Testis (tissue), 3 donors: Measurements from ENCODE around the gene EXOC3L2. TPM values are rescaled to one million over a fixed set of nuclear protein-coding genes. Genes with fewer than 3 reads are reported as not detected.

ENCODE experiments used
- DNase-seq: peaks from one replicate; pipeline ENCODE4 v3.0.0-alpha.2; 2019
- H3K27ac ChIP-seq, 2 donors: fragments of 200-600 bp; sonication (generic); one replicate each; pipeline ENCODE4 v1.5.1; 2019
- H3K27me3 ChIP-seq: fragments of 200-600 bp; sonication (generic); one replicate; pipeline ENCODE4 v1.5.1; 2019
- H3K36me3 ChIP-seq: fragments of 200-600 bp; sonication (generic); one replicate; pipeline ENCODE4 v1.5.1; 2017; ENCODE audit warnings: low read depth; ENCODE audit errors: missing control alignments
- H3K4me1 ChIP-seq: fragments of 200-600 bp; sonication (generic); one replicate; pipeline ENCODE4 v1.5.1; 2019
- H3K4me3 ChIP-seq, 2 donors: fragments of 200-600 bp; sonication (generic); one replicate each; pipeline ENCODE4 v1.5.1; 2017 to 2019
- H3K9me3 ChIP-seq: fragments of 200-600 bp; sonication (generic); one replicate; pipeline ENCODE4 v1.5.1; 2017
- POLR2A ChIP-seq: fragments of 450-650 bp; IDR thresholded peaks from one replicate; pipeline ENCODE4 v1.6.1; 2017; ENCODE audit warnings: antibody characterized with exemption, mild to moderate bottlenecking, moderate library complexity
- WGBS, 2 donors: methylation state at CpG; one replicate each; pipeline ENCODE4 v1.1.5; 2018; 5-methylcytosine and 5-hydroxymethylcytosine counted together
- intact Hi-C: fragments of 100-400 bp; cut with DNase I; formaldehyde crosslinking; loops from one replicate; pipeline ENCODE4 v1.15.1; 2023; ENCODE audit warnings: low total_unique reads
- polyA plus RNA-seq: library from polyadenylated mRNA; stranded (reverse); fragments of 350-450 nt; fragmentation: Illumina TruSeq; extraction: RNeasy Lipid Tissue Mini Kit (QIAGEN cat#74804); gene quantifications from one replicate; pipeline ENCODE4 v1.2.3, GENCODE V29; 2014; ENCODE audit warnings: low read depth, low replicate concordance; ENCODE audit not compliant: insufficient read depth
- total RNA-seq, 2 donors: library from RNA; depleted of rRNA; stranded (reverse); fragments of >200 nt; gene quantifications; one replicate each; pipeline ENCODE4 v1.2.3, GENCODE V29; 2016
- TF ChIP-seq, protein P1 (sequence below), 3 experiments: fragments of 450-650 bp in 2 of 3; fragments of 200-600 bp in 1 of 3; sonication (generic) in 1 of 3; IDR thresholded peaks; one replicate each; pipeline ENCODE4 v1.5.1; 2016 to 2019; ENCODE audit warnings: antibody characterized with exemption in 3 of 3, mild to moderate bottlenecking in 2 of 3, moderate library complexity in 1 of 3

Gene EXOC3L2
- total and polyA plus RNA-seq, 3 donors from 2014 or later, result 7.4 to 30.2 (median 29.5) TPM

DNA sequence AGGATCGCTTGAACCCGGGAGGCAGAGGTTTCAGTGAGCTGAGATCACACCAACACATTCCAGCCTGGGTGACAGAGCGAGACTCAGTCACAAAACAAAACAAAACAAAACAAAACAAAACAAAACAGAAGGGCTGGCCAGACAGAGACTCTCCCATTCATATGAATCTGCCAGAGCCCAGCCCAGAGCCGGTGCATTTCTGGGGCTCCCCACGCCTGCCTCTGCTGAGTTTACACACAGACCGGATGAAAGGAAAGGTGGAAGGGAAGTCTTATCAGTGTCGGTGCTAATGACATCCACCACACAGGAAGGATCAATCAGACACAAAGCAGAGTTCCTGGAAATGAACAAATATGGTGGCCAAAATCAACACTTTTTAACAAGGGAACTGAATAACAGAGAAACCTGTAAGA lies 74.0 kb downstream of the EXOC3L2 start:
- Histone ChIP-seq H3K4me1 (peaks cover 5% of the 10 kb centered on the region), H3K27ac (no peak overlapping the region), H3K4me3 (no peak overlapping the region), H3K9me3 (no peaks in the 10 kb centered on the region), H3K27me3 (no peaks in the 10 kb centered on the region), H3K36me3 (no peaks in the 10 kb centered on the region)
- TF ChIP-seq, protein P1, sequence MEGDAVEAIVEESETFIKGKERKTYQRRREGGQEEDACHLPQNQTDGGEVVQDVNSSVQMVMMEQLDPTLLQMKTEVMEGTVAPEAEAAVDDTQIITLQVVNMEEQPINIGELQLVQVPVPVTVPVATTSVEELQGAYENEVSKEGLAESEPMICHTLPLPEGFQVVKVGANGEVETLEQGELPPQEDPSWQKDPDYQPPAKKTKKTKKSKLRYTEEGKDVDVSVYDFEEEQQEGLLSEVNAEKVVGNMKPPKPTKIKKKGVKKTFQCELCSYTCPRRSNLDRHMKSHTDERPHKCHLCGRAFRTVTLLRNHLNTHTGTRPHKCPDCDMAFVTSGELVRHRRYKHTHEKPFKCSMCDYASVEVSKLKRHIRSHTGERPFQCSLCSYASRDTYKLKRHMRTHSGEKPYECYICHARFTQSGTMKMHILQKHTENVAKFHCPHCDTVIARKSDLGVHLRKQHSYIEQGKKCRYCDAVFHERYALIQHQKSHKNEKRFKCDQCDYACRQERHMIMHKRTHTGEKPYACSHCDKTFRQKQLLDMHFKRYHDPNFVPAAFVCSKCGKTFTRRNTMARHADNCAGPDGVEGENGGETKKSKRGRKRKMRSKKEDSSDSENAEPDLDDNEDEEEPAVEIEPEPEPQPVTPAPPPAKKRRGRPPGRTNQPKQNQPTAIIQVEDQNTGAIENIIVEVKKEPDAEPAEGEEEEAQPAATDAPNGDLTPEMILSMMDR (IDR thresholded peaks at IDR 0.05), result no peak
- TF ChIP-seq POLR2A, result no peak
- DNase-seq, result no peak
- 68 to 76% methylated on average over 7 of the region's 7 CpGs for WGBS, 2 donors
- intact Hi-C loops, result no loop called here

DNA sequence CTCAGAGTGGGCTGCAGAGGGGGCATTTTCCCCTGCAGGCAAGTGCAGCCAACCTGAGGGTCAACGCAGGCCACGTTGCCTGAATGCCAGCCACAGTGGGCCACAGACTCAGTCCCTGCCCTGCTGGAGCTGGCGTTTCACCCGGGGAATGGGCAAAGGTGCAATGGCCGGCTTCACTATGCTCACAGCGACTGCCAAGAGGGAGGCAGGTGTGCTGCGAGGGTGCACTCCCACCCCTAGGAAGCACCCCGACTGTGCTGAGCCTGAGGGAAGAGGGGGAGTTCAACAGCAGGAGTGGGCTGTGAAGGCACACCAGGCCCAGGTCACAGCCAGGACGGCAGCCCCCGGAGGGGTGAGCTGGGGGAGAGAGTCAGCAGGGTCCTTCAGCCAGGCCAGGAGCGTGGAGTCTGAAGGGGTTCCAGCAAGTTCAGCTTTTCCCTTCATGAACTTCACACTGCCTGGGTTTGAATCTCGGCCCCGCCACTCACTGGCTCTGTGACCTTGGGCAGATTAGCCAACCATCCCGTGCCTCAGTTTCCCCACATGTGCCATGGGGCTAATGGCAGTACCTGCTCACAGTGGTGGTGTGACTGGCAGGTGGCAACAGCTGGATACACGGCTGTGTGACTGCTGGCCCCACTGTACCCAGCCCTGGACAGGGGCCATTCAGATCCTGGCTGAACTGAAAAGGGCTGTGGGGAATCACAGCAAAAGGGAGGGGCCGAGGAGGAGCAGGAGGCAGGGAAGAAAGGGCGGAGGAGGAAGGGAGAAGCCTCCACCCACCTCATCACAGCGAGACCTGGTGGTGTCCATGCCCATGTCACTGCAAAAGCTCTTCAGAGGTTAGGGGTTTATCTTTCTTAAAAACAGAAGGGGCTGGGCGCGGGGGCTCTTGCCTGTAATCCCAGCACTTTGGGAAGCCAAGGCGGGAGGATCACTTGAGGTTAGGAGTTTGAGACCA lies 74.8 kb downstream of the EXOC3L2 start:
- TF ChIP-seq POLR2A, result no peak
- TF ChIP-seq, protein P1 (IDR thresholded peaks at IDR 0.05), result no peak
- intact Hi-C loops, result no loop called here
- Histone ChIP-seq H3K4me3 (no peak overlapping the region), H3K27ac (no peak overlapping the region), H3K4me1 (peaks cover 5% of the 10 kb centered on the region), H3K27me3 (no peaks in the 10 kb centered on the region), H3K36me3 (no peaks in the 10 kb centered on the region), H3K9me3 (no peaks in the 10 kb centered on the region)
- WGBS, 2 donors, result 89 to 90% methylated on average over 13 to 21 of the region's 21 CpGs
- no peak for DNase-seq

DNA sequence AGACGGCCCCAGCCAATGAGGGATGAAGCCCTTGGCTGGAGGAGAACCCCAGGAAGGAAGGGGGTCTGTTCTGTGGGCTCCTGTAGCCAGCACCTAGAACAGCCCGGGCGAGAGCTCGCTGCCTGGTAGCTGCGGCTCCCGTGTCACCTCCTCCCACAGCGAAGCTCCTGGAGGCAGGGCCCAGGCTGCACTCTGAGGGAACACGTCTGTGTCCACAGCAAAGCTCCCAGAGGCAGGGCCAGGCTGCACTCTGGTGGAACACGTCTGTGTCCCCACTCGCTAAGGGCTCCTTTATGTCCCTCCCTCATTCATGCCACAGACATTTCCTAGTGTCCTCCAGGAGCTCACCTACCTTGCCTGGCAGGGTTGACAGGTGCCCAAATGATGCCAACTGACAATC lies 75.6 kb downstream of the EXOC3L2 start:
- H3K27ac ChIP-seq, result no peak overlapping the region
- H3K27me3 ChIP-seq, result no peaks in the 10 kb centered on the region
- WGBS, 2 donors, result 77 to 89% methylated on average over 6 to 10 of the region's 10 CpGs
- peaks cover 6% of the 10 kb centered on the region for H3K4me1 ChIP-seq
- no peak overlapping the region for H3K4me3 ChIP-seq
- H3K9me3 ChIP-seq, result no peaks in the 10 kb centered on the region
- TF ChIP-seq, protein P1 (IDR thresholded peaks at IDR 0.05), result no peak
- TF ChIP-seq POLR2A, result no peak
- intact Hi-C loops, result no loop called here
- no peak for DNase-seq
- H3K36me3 ChIP-seq, result no peaks in the 10 kb centered on the region

DNA sequence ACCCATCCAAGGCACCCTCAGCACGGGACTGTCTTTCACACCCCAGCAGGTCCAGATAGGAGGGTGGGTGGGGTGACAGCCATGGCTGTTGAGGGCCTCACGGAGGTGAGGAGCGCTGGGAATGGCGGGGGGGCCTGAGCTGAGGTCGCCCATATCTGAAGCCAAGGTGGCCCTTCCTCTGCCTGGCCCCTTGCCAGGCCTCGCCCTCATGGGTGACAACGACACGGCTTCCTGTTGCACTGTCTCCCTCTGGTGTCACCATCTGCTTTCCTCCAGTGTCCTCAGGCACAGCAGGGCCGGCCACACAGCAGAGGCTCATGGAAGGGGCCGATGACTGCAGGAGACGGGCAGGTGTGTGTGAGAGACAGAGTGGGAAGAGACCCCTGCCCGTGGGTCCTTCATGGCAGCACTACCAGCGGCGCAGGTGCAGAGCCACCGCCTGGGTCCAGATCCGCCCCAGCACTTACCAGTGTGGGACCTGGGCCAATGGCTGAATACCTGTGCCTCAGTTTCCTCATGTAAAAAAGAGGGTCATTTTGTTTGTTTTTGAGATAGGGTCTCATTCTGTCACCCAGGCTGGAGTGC lies 76.3 kb downstream of the EXOC3L2 start:
- H3K27ac ChIP-seq, result no peak overlapping the region
- intact Hi-C loops, result no loop called here
- DNase-seq, result no peak
- peaks cover 12% of the 10 kb centered on the region for H3K4me1 ChIP-seq
- no peaks in the 10 kb centered on the region for H3K9me3 ChIP-seq
- H3K27me3 ChIP-seq, result no peaks in the 10 kb centered on the region
- WGBS, 2 donors, result 90 to 92% methylated on average over 15 to 16 of the region's 16 CpGs
- no peaks in the 10 kb centered on the region for H3K36me3 ChIP-seq
- TF ChIP-seq, protein P1 (IDR thresholded peaks at IDR 0.05), result no peak
- TF ChIP-seq POLR2A, result no peak
- no peak overlapping the region for H3K4me3 ChIP-seq
